ENCODE results near the gene CCN5.
"Not testable (repeated sequence)": the region's sequence is repeated elsewhere in the genome, so short reads cannot be mapped to it uniquely, and the experiment has no call there.

CCN5 gene

DNA sequence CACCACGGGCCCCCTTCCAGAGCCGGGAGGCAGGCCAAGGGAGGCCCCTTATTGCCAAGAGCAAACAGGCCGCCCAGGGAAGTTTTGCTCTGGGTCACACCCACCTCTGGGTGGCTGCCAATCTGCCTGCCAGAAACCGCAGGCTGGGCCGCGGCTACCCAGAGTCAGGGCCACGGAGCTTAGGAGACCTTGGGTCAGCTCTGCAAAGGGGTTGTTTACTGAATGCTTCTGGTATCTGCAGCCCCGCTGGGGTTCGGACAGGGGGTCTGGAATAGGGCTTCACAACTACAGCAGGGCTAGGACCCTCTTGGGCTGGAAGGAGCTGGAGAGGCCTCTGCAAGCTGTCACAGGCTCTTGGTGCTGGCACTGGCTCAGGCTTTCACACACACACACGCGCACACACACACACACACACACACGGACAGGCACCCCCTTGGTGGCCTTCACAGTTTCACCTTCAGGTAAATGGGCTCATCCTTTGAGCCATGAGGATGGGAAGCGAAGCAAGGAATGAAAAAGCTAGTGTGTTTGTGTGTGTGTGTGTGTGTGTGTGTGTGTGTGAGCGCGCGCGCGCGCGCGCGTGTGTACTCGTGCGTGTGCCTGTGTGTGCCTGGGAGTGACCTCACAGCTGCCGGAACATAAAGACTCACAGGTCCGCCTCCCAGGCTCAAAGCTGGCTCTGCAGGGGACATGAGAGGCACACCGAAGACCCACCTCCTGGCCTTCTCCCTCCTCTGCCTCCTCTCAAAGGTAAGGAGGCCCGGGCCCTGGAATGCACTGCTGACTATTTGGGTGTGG lies at the start of gene CCN5:
Gene CCN5 (plus strand): TSS at position 669 of the 798 bp plus-strand sequence. CDS start 22 bp downstream, at position 691.
- no peak for DNase-seq (ENCODE audit: low spot score)

- DNase-seq (ENCODE audit: low spot score) = no peak
Observed at GRCh38 chr20:44666066-44666465, 49.1 kb upstream of the CCN5 start.

DNA sequence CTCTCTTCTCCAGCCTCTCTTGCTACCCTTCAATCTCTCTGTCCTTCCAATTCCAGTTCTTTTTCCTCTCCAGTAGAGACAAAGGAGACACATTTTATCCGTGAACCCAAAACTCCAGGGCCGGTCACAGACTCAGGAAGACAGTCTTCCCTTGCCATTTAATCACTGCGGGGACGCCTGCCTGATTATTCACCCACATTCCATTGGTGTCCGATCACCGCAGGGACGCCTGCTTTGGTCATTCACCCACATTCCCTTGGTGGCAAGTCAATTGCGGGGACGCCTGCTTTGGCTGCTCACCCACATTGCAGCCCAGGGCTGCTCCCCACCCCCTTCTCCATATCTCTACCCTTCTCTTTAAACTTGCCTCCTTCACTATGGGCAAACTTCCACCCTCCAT lies 44.3 kb upstream of the CCN5 start:
- DNase-seq (ENCODE audit: low spot score) = not testable (repeated sequence)

- peak; percentile 69 for DNase-seq (ENCODE audit: low spot score)
Observed at GRCh38 chr20:44671541-44671940, 43.6 kb upstream of the CCN5 start.

DNA sequence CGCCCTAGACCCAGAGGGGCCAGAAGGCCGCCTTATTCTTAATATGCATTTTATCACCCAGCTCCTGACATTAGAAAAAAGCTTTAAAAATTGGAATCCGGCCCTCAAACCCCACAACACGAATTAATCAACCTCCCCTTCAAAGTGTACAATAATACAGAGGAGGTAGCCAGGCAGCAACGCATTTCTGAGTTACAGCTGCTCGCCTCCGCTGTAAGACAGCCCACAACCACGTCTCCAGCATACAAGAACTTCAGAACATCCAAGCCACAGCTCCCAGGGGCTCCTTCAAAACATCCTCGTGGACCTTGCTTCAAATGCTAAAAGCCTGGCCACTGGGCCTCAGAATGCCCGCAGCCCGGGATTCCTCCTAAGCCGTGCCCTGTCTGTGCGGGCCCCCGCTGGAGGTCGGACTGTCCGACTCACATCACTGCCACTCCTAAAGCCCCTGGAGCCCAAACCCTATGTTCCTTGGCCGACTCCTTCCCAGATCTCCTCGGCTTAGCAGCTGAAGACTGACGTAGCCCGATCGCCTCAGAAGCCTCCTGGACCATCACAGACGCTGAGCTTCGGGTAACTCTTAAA lies 42.8 kb upstream of the CCN5 start:
- DNase-seq (ENCODE audit: low spot score) = not testable (repeated sequence)

GRCh38 chr20:44678242-44678641 lies 36.9 kb upstream of the CCN5 start:
- no peak for DNase-seq (ENCODE audit: low spot score)

DNA sequence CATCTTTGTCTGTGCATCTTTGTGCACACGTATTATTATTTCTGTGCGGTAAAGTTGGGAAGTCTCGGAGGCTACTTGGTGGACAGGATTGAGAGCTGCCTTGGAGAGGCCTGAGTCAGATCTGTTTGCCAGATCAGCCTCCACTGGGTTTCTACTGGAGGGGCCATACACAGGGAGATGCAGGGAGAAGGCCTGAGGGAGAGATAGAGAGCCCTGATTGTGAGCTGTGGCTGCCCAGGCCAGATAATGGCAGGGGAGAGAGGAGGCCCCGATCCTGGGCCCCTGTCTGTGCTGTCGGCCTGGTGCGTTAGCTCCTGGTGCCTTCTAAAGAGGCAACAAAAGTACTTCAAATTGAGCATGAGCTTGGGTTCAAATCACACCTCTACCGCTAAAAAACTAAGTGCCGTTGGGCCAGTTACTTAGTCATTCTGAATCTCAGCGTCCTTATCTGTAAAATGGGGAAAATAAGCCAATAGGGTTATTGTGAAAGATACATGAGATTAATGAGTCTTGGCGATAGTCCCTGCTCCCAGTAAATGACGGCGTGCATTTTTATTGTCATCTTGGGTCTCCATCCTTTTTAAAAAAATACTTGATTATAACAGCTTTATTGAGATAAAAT lies 36.1 kb upstream of the CCN5 start:
- no peak for DNase-seq (ENCODE audit: low spot score)

GRCh38 chr20:44681796-44682566 lies 33.2 kb upstream of the CCN5 start:
- no peak for DNase-seq (ENCODE audit: low spot score)

DNA sequence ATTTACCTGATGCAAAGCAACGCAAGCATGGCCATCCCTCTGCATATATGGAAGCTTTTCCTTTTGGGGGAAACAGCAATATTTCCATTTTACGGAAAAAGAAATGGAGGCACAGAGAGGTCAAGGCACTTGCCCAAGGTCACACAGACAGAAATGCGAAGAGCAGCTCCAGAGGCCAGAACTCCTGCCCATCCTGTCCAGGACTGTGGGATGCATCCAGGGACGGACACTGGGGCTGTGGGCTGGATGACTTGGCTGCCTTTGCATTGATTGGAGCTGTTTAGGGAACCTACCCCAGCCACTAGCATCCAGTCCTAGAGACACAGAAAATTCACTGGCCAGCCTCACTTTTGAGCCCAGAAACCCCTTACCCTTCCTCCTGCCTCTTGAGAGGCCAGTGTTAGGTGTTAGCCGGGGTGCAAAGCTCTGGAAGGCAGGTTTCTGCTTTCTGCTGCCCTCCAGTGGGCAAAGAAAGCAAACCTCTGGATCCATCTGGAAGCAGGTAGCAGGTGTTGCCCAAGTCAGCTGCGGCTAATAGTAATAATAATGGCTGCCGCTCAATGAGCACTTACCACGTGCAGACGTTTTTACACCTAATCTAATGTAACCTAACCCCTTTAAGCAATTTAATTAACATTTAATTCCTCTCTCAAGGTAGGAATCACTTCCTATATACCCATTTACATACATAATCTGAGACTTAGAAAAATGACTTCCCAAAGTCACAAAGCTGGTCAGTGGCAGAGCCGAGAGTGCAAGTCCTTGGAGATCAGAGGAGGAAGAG lies 31.7 kb upstream of the CCN5 start:
- DNase-seq (ENCODE audit: low spot score) = peak; percentile 76

DNA sequence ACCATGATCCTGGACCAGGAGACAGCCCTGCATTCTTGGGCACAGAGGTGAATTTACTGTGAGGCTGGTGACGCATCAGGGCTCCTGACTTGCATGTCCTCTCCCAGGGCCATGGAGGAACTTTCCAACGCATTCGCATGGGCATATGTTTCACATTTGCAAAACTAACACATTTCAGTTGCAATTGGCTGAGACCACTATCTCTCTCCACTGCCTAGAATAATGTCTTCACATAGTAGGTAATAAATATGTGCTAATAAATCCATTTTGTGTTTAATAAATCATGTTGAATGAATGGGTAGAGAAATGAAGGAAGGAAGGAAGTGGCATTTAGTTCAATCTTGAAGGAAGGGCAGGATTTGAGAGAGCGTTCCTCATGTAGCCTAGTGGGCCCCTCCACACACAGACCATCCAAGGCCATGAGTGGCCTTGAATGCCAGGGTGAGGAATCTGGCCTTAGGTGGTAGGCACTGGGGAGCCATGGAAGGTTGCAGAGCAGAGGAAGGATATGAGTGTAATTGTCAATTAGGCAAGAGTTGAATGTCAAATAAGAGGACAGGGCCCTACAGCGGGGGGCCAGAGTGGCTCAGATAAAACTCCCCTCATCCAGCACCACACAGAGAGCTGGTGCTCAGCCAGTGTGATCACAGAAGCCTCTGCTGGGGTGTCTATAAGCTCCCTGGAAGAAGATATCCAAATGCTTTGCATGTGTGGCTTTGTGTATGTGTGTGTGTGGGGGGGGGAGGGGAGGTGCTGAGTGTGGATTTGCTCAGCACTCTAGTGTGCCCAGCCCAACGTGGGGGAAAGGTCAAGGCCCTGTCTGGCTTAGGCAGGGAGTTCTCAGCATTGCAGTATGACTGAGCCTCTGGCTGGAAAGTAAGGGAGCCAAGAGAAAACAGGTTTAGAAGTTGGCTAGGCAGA lies 30.9 kb upstream of the CCN5 start:
- DNase-seq (ENCODE audit: low spot score) = no peak

DNA sequence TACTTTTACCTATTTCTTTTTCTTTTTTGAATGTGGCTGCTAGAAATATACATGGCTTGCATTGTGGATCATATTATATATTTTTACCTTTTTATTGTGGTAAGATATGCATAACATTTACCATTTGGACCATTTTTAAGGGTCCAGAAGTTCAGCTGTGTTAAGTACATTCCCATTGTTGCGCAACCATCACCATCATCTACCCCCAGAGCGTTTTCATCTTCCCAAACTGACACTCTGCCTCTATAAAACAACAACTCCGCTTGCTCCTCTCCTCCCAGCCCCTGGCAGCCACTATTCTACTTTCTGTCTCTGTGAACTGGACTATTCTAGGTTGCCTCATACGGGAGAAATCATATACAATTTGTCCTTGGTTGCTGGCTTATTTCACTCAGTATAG lies 28.2 kb upstream of the CCN5 start:
- DNase-seq (ENCODE audit: low spot score) = no peak

GRCh38 chr20:44688053-44688625 lies 27.0 kb upstream of the CCN5 start:
- no peak for DNase-seq (ENCODE audit: low spot score)

DNA sequence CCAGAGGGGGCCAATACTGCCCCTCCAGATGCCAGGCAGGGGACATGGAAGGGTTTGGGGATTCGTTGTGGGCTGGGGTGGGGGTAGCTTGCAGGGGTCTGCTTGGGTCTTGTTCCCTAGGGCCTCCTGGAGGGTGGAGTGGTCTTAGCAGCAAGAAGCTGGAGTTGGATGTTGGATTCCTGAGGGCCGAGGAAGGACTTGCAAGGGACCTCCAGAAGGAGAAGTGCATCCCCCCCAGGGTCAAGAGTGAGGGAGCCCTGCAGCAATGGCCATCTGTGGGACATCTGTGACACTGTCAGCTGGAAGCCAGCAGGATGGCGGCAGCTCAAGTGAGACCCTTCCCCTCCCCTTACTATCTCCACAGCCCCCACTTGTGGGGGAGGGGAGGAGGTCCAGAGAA lies 25.4 kb upstream of the CCN5 start:
- no peak for DNase-seq (ENCODE audit: low spot score)

GRCh38 chr20:44690781-44691423 lies 24.3 kb upstream of the CCN5 start:
- DNase-seq (ENCODE audit: low spot score) = no peak

GRCh38 chr20:44691424-44692423 lies 23.4 kb upstream of the CCN5 start:
- DNase-seq (ENCODE audit: low spot score) = no peak

DNA sequence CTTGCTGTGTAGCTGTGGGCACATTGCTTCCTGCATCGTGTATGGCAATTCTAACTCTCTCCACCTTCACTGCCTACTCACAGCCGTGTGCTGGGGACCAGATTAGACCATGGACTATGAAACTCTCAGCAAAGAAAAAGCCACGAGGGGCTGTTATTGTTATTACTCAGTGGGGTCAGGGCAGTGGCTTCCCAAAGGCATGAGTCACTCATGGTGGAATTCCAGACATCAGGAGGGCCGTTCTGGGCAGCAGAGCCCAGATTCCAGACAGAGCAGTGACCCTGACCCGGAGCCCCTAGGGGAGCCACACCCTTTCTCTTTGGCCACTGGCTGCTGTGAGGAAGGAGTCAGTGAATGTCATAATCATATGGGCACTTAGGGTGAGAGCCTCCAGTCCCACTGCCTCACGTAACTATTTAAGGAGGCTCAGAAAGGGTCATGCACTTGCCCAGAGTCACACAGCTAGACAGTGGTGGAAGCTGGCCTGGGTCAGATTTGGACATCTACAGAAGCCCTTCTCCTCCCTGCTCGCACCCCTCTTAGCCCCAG lies 22.2 kb upstream of the CCN5 start:
- no peak for DNase-seq (ENCODE audit: low spot score)

GRCh38 chr20:44693627-44694026 lies 21.5 kb upstream of the CCN5 start:
- DNase-seq (ENCODE audit: low spot score) = no peak

DNA sequence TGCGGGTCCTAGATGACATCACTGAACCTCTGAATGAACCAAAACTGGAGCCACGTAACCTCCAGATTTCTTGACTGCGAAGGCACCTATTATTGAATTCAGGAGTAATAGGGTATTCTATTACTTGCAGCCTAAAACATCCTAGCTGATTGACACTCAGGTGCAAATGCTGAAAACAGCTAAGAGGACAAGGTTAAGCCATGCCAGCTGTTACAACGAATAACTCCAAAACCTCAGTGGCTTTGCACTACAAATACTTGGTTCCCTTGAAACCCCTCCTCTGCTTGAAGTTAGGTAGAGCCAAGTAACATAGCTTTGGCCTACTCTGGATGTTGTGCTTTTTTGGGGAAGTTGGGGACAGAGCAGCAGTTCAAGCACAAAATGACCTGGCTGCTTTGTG lies 21.0 kb upstream of the CCN5 start:
- no peak for DNase-seq (ENCODE audit: low spot score)

All from CD4-positive, alpha-beta T cell treated with Interleukin-15 for 4 hours (primary cell).